HEK293T (cell line): Measurements from ENCODE around the gene ADPRM.

Experiments used
- ARNT ChIP-seq: fragments of 450-650 bp; IDR thresholded peaks from 2 replicates; pipeline ENCODE4 v1.6.1; 2017; ENCODE audit warnings: mild to moderate bottlenecking
- BHLHE40 ChIP-seq: fragments of 450-650 bp; IDR thresholded peaks from 2 replicates; pipeline ENCODE4 v1.6.1; 2016; ENCODE audit warnings: mild to moderate bottlenecking, moderate library complexity, borderline replicate concordance
- ELF4 ChIP-seq: fragments of 450-650 bp; IDR thresholded peaks from 2 replicates; pipeline ENCODE4 v1.6.1; 2017; ENCODE audit warnings: antibody characterized with exemption
- FOXK2 ChIP-seq: fragments of 450-650 bp; IDR thresholded peaks from 2 replicates; pipeline ENCODE4 v1.6.1; 2016; ENCODE audit warnings: mild to moderate bottlenecking
- FOXM1 ChIP-seq: fragments of 450-650 bp; IDR thresholded peaks from 2 replicates; pipeline ENCODE4 v1.6.1; 2017; ENCODE audit warnings: mild to moderate bottlenecking, borderline replicate concordance
- PKNOX1 ChIP-seq: fragments of 450-650 bp; IDR thresholded peaks from 2 replicates; pipeline ENCODE4 v1.6.1; 2016
- SP1 ChIP-seq: fragments of 450-650 bp; IDR thresholded peaks from 2 replicates; pipeline ENCODE4 v1.6.1; 2017
- TARDBP ChIP-seq: fragments of 450-650 bp; IDR thresholded peaks from 2 replicates; pipeline ENCODE4 v1.6.1; 2016
- ZNF384 ChIP-seq: fragments of 450-650 bp; IDR thresholded peaks from 2 replicates; pipeline ENCODE4 v1.6.1; 2016

GRCh38 chr17:10731408-10731879 lies 34.0 kb downstream of the ADPRM start:
- TF ChIP-seq ARNT = no peak
- TF ChIP-seq ZNF384 = no peak
- no peak for TF ChIP-seq FOXK2
- no peak for TF ChIP-seq PKNOX1
- no peak for TF ChIP-seq TARDBP
- no peak for TF ChIP-seq SP1
- no peak for TF ChIP-seq FOXM1
- TF ChIP-seq BHLHE40 = no peak
- TF ChIP-seq ELF4 = no peak
